Activated CD8-positive, alpha-beta memory T cell treated with anti-CD3 and anti-CD28 coated beads, Interleukin-2, amount 10 ng/mL, durations not matched to agents 7 days and 5 days (primary cell): Measurements from ENCODE around the gene ADTRP. TPM values are rescaled to one million over a fixed set of nuclear protein-coding genes. Genes with fewer than 3 reads are reported as not detected.

Experiments used
- ATAC-seq: fragments of 150-1000 bp; cut with Tn5 transposase; one replicate; pipeline ENCODE4 v1.10.0; 2021; ENCODE audit warnings: moderate library complexity
- CTCF ChIA-PET: fragments of 350-600 bp; sonication (Branson Sonifier 250); formaldehyde crosslinking; loops from one replicate; lab custom pipeline; 2021; ENCODE audit warnings: antibody characterized with exemption; lab: Charles Lee
- DNase-seq: peaks from one replicate; pipeline ENCODE4 v3.0.0-alpha.2; 2020
- H3K27ac Mint-ChIP-seq: one replicate; pipeline ENCODE4 v1.8.0; 2021; ENCODE audit warnings: mild to moderate bottlenecking, mixed read lengths
- H3K27me3 Mint-ChIP-seq: one replicate; pipeline ENCODE4 v1.8.0; 2021; ENCODE audit warnings: mixed read lengths
- H3K36me3 Mint-ChIP-seq: one replicate; pipeline ENCODE4 v1.8.0; 2021; ENCODE audit warnings: mild to moderate bottlenecking, mixed read lengths
- H3K4me1 Mint-ChIP-seq: one replicate; pipeline ENCODE4 v1.8.0; 2021; ENCODE audit warnings: mixed read lengths
- H3K4me3 Mint-ChIP-seq: one replicate; pipeline ENCODE4 v1.8.0; 2021; ENCODE audit warnings: mild to moderate bottlenecking, moderate library complexity, mixed read lengths
- H3K9me3 Mint-ChIP-seq: one replicate; pipeline ENCODE4 v1.8.0; 2022; ENCODE audit warnings: low read depth, mixed read lengths
- total RNA-seq, 2 experiments: library from RNA; stranded (reverse); gene quantifications; one replicate each; pipeline ENCODE4 v1.2.3, GENCODE V29; 2021

ADTRP gene
- total RNA-seq, 2 experiments from 2014 or later, result 0.47 to 2.0 TPM

DNA sequence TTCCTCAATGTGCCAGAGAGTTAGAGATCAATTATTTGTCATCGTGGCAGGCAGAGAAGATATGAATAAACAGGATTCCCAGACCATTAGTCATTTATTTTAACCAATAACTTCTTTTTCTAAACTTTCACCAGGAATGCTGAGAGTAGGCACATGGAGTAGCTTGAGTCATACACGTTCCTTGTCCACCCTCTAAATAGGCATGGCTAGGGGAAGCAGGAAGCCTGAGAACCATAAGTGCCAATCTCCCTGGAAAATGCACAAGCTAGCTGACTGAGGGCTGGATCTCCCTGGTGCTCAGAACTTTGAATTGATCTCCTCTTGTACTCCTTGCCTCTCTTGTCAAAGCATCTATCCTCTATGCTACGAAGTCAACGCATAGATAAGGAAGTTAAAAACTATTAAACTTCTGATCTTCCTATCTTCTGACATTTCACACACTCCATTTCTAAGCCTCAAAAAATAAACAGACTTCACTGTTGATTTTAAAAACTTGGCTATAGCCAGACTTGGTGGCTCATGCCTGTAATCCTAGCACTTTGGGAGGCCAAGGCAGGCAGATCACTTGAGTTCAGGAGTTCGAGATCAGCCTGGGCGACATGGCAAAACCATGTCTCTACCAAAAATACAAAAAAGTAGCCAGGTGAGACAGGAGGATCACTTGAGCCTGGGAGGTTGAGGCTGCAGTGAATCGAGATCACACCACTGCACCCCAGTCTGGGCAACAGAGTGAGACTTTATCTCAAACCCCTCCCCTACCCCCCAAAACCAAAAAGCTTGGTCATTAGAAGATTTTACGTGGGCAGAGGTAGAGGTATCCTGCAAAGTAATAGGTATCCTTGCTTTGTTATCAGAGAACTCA, 11.8 kb downstream of the ADTRP start:
- no peaks in the 10 kb centered on the region for H3K36me3 Mint-ChIP-seq
- DNase-seq, result no peak
- H3K27me3 Mint-ChIP-seq, result peaks cover 33% of the 10 kb centered on the region
- no peak overlapping the region for H3K27ac Mint-ChIP-seq
- no peak for ATAC-seq
- no peaks in the 10 kb centered on the region for H3K4me1 Mint-ChIP-seq
- H3K4me3 Mint-ChIP-seq, result no peak overlapping the region
- CTCF ChIA-PET, result interaction anchor here (1.3 kb wide), 1 partner anchor 19 kb away, joined by 3 read pairs; no protein-coding TSS in a partner anchor
- no peaks in the 10 kb centered on the region for H3K9me3 Mint-ChIP-seq

DNA sequence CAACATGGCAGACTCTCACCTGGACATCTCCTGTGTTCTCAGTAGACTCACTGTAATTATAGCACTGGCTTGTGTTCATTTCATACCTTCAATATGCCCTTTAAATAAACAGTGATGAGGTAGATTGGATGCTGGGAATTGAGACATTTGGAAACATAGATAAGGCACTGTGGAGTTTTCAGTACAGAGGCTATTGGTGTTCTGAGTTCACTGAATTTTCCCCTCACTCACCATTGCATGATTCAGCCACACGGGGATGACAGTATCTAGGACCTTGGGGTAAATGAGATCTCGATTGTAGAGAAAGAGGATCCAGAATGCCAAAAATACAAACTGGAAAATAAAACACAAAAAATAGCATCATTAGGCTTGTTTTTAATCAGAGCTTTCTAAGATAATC, 12.6 kb downstream of the ADTRP start:
- H3K27ac Mint-ChIP-seq, result no peak overlapping the region
- H3K27me3 Mint-ChIP-seq, result peaks cover 35% of the 10 kb centered on the region
- no peak overlapping the region for H3K4me3 Mint-ChIP-seq
- H3K9me3 Mint-ChIP-seq, result no peaks in the 10 kb centered on the region
- CTCF ChIA-PET, result no interaction called here
- H3K4me1 Mint-ChIP-seq, result no peaks in the 10 kb centered on the region
- H3K36me3 Mint-ChIP-seq, result no peaks in the 10 kb centered on the region
- ATAC-seq (no peak), DNase-seq (no peak)

DNA sequence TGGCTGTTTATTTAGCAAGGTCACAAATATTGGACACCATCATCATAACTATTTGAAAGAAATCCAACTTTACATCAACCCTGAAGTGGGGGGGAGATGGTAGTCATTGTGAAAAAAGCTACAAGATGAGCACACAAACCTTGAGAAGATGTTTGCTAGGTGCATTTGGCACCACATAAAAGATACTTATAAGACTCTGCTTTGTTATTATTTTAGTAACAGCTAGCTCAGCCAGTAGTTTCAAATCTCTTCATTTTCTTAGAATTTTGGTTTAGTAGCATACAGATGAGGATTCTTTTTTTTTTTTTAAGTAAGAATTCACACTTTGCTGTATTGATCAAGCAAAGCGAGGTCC, 14.4 kb downstream of the ADTRP start:
- no peak overlapping the region for H3K4me3 Mint-ChIP-seq
- H3K27ac Mint-ChIP-seq, result no peak overlapping the region
- peaks cover 35% of the 10 kb centered on the region for H3K27me3 Mint-ChIP-seq
- H3K9me3 Mint-ChIP-seq, result no peaks in the 10 kb centered on the region
- ATAC-seq (no peak), DNase-seq (no peak)
- no peaks in the 10 kb centered on the region for H3K4me1 Mint-ChIP-seq
- no peaks in the 10 kb centered on the region for H3K36me3 Mint-ChIP-seq
- CTCF ChIA-PET, result interaction anchor here (1.4 kb wide), 1 partner anchor 21 kb away, joined by 3 read pairs; no protein-coding TSS in a partner anchor

DNA sequence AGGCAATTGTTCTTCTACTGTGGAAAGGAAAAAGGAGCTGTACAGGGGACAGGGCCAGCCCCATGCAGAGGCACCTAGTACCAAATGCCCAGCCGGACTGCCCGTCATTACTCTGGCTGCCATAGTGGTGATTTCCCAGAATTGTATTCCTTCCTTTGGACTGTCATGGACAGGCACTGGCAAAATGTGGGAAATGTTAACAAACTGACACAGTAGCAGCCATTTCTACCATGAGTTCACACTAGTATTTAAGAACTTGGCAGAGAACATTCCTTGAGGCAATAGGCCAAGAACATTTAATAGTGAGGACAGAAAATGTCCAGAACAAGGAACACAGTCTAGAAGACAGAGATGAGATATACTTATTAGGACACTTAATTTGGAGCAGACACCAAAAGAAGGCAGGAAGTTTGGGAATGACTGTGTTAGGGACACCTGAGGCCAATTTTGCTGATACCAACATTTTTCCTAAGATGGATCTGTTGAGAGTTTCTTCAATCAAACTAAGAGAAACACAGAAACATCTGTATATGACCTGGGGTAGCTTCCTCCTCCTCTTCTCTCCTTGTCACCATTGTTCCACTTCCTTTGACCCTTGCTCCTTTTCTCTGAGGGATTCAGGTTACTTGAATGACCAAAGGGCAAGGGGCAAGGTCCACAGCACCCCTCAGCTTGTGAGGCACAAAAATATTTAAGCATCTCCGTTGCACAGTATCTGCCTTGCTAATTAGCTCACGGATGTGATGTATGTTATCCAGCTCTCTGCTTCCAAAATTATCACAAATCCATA, 14.9 kb downstream of the ADTRP start:
- Mint-ChIP-seq H3K4me3 (no peak overlapping the region), H3K9me3 (no peaks in the 10 kb centered on the region), H3K27me3 (peaks cover 31% of the 10 kb centered on the region), H3K4me1 (no peaks in the 10 kb centered on the region), H3K36me3 (no peaks in the 10 kb centered on the region), H3K27ac (no peak overlapping the region)
- no peak for DNase-seq
- ATAC-seq, result no peak
- CTCF ChIA-PET, result interaction anchor here (1.1 to 1.4 kb wide), 2 partner anchors 9 to 21 kb away, joined by 3 read pairs; no protein-coding TSS in a partner anchor

DNA sequence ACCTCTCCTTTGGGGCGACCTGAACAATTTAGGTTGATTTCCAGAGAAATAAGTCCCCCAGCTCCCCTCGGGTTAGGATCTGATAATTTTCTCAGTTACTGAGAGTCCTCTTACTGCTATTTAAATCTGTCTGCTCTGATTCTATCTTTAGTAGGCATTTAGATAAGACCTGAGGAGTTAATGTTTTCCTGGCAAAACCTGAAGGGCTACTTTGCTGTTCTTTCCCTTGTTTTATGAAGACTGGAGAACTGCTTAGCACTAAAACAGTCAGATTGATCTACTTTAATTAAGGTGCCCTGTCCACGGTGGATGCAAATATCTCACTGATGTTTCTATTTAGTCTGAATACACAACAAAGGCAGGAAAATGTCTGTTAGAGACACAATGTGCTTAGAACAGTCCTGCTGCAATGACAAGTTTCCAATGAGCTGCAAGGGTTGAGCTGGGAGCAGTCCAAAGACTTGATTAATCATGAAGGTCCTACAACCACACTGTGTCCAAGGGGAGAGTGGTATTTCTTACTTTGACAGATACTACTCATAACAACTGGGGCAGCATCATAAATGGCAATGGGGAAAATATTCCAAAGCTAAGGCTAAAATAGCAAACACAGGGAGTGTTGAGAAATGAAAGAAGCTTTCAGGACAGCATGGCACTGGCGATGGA, 15.7 kb downstream of the ADTRP start:
- Mint-ChIP-seq H3K4me1 (no peaks in the 10 kb centered on the region), H3K27me3 (peaks cover 27% of the 10 kb centered on the region), H3K27ac (no peak overlapping the region), H3K9me3 (no peaks in the 10 kb centered on the region), H3K4me3 (no peak overlapping the region), H3K36me3 (no peaks in the 10 kb centered on the region)
- DNase-seq (no peak), ATAC-seq (no peak)
- CTCF ChIA-PET, result interaction anchor here (1.1 kb wide), 1 partner anchor 9 kb away, joined by 3 read pairs; no protein-coding TSS in a partner anchor

DNA sequence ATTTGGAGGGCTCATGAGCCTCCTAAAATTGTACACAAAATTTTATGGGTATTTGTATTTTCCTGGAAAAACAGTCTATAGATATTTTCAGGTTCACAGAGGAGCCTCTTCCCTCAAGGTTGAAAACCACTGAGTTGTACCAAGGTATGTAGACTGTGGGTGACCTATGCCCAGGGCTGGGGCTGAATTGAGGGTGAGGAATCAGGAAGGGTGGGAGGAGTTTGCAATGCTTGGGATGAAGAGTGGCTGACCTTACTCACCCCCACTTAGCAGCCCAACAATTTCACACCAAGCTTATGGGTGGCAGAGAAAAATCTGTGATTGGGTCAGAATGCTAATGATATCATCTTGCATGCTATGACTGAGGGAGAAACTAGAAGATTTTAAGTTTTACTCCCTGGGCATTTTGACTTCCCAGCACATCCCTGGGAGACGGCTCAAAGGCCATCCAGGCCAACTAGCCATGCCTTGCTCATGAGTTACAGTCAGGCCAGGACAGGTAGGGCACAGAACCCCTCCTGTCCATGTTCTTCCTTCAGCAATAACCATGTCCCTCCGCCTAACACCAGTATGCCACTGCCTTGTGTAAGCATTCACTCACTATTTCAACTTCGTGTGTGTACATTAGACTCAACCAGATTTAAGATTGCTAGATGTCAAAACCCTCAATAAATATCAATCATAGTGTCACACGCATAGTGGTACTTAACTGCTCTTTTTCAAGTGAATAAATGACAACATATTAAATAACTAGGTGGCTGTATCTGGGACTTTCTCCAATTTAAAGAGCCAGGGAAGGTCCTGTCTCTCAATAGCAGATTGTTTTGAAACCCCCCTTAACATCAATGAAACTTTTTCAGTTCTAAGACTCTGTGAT, 16.6 kb downstream of the ADTRP start:
- no peak for DNase-seq
- Mint-ChIP-seq H3K27me3 (peaks cover 31% of the 10 kb centered on the region), H3K4me1 (no peaks in the 10 kb centered on the region), H3K9me3 (no peaks in the 10 kb centered on the region), H3K4me3 (no peak overlapping the region), H3K36me3 (no peaks in the 10 kb centered on the region), H3K27ac (no peak overlapping the region)
- CTCF ChIA-PET, result no interaction called here
- ATAC-seq, result no peak

DNA sequence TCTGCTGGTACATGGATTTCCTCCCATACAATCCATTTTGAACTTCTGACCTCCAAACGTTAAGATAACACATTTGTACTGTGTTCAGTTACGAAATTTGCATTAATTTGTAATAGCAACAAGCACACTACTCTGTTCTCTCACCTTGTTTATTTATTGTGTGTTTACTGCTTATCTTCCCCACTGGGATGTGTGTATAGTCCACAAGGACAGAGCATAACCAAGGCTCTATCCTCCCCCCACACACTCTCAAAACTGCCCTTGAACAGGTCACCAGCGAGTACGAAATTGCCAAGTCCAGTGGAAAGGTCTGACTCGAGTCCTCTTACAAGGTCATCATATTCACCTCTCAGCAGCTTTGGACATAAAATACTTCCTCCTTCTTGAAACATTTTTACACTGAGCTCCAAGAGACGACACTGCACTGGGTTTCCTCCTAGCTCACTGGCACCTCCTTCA, 18.6 kb downstream of the ADTRP start:
- Mint-ChIP-seq H3K4me1 (peaks cover 2% of the 10 kb centered on the region), H3K27me3 (peaks cover 24% of the 10 kb centered on the region), H3K36me3 (no peaks in the 10 kb centered on the region), H3K4me3 (no peak overlapping the region), H3K9me3 (no peaks in the 10 kb centered on the region), H3K27ac (no peak overlapping the region)
- no peak for DNase-seq
- CTCF ChIA-PET, result no interaction called here
- no peak for ATAC-seq

DNA sequence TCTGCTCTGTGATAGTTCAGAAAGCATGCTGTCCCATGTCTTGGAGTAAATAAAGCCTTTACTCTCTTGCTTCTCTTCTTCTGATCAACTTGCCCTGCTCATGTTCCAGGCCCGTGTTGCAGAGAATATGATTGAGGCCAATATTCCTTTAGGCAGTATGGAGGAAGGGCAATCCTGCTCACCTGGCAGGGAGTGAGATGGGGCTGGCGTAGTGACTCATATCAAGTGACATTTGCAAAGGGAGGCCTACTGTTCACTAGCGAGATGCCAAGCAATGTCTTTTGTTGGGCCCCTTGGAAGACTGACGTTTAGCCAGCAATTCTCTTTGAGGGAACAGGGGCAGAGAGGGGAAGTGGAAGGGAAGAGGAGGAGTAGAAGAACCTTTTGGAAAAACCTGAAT, 19.7 kb downstream of the ADTRP start:
- Mint-ChIP-seq H3K36me3 (no peaks in the 10 kb centered on the region), H3K4me3 (no peak overlapping the region), H3K4me1 (peaks cover 2% of the 10 kb centered on the region), H3K27me3 (peaks cover 17% of the 10 kb centered on the region), H3K9me3 (no peaks in the 10 kb centered on the region), H3K27ac (no peak overlapping the region)
- no peak for DNase-seq
- CTCF ChIA-PET, result no interaction called here
- no peak for ATAC-seq

DNA sequence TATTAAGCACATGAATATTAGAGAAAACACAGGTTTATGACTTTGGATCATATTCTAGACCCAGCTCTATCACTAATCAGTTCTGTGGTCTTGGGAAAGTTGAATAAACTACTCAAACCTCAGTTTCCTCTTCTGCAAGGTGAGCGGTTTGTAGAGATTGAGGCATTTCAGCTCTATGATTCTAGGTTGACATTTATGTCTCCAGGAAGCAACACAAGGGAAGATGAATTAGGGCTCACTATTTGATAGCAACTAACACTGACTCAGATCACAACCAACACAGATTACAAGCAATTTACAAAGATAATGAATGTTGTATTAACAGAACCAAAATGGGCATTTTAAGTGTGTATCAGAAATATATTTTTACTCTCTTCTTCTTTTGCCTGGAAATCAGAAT, 21.9 kb downstream of the ADTRP start:
- no peak for ATAC-seq
- Mint-ChIP-seq H3K27me3 (peaks cover 13% of the 10 kb centered on the region), H3K4me3 (no peak overlapping the region)

DNA sequence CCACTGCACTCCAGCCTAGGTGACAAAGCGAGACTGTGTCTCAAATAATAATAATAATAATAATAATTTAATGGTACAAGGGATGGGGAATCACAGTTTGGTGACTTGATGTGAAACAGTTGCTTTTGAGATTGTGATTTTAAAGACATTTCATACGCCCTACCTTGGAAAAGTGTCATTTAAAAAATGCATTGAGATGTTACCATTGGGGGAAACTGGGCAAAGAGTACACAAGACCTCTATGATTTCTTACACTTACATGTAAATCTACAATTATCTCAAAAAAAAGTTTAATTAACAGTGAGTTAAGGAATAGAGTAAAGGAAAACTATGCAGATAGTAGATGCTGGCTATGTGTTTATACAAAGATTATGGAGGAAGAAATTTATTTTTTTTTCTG, 22.3 kb downstream of the ADTRP start:
- Mint-ChIP-seq H3K9me3 (no peaks in the 10 kb centered on the region), H3K27me3 (peaks cover 17% of the 10 kb centered on the region), H3K36me3 (no peaks in the 10 kb centered on the region), H3K4me3 (no peak overlapping the region), H3K27ac (no peak overlapping the region), H3K4me1 (peaks cover 2% of the 10 kb centered on the region)
- no peak for DNase-seq
- no peak for ATAC-seq
- CTCF ChIA-PET, result no interaction called here

More for the DNA sequence above, 21.9 kb downstream of the ADTRP start:
- H3K4me1 Mint-ChIP-seq, result peaks cover 2% of the 10 kb centered on the region
- H3K9me3 Mint-ChIP-seq, result no peaks in the 10 kb centered on the region
- CTCF ChIA-PET, result no interaction called here
- H3K36me3 Mint-ChIP-seq, result no peaks in the 10 kb centered on the region
- no peak overlapping the region for H3K27ac Mint-ChIP-seq
- no peak for DNase-seq

DNA sequence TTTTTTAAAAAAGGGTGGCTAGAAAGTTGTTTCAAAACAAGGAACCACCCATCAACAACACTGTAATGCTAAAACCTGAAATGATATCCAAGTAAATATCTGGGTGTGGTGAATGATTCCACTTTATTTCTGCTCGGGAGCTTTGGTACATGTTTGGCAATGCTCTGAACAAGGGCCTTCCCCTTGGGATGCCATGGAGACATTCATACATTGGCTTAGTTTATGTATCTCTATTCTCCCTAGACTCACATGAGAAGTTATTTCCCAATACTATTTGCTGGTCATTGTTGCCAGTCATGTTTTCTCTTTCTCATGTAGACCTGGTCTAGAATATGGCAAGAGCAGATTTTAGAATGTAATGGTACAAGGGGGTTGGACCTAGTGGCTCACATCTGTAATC, 22.9 kb downstream of the ADTRP start:
- CTCF ChIA-PET, result no interaction called here
- H3K4me3 Mint-ChIP-seq, result no peak overlapping the region
- peaks cover 2% of the 10 kb centered on the region for H3K4me1 Mint-ChIP-seq
- peaks cover 14% of the 10 kb centered on the region for H3K27me3 Mint-ChIP-seq
- no peak for DNase-seq
- H3K36me3 Mint-ChIP-seq, result no peaks in the 10 kb centered on the region
- no peaks in the 10 kb centered on the region for H3K9me3 Mint-ChIP-seq
- no peak overlapping the region for H3K27ac Mint-ChIP-seq
- ATAC-seq, result no peak

DNA sequence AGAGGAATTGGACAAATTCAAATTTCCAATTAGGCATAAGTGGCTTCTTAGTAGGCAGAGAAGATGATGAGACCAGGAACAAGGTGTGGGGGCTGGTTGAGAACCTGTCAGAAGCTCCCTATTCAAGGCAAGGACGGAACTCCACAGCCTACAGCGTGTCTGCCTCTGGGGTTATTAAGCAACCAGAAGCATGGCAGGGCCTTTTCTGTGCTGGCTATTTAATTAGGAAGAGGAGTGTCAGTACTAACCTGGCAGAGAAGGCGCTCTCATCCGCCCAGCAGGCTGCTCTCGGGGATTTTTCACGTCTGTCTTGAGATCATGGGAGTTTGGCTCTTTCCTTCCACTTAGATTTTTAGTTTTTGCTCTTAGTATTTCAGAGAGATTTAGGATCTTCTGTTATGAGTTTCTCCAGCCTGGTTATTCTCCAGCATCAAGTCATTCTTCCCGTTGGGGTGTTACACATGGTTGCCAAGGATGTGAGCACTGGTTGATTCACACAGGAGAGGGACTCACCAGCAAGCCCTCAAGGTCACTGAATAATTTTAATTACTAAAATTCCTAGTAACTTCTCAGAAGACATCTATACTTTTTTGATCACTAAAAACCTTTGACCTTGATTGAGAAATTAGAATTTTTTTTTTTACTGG, 23.9 kb downstream of the ADTRP start:
- DNase-seq, result no peak
- H3K36me3 Mint-ChIP-seq, result no peaks in the 10 kb centered on the region

More for the DNA sequence above, 23.9 kb downstream of the ADTRP start:
- Mint-ChIP-seq H3K4me3 (no peak overlapping the region), H3K27ac (no peak overlapping the region), H3K27me3 (peaks cover 16% of the 10 kb centered on the region), H3K9me3 (no peaks in the 10 kb centered on the region), H3K4me1 (peaks cover 2% of the 10 kb centered on the region)
- no peak for ATAC-seq
- CTCF ChIA-PET, result interaction anchor here (1.5 kb wide), 1 partner anchor 9 kb away, joined by 3 read pairs; no protein-coding TSS in a partner anchor
